ENCODE data around the gene AGER. TPM values are rescaled to one million over a fixed set of nuclear protein-coding genes. Genes with fewer than 3 reads are reported as not detected.

The AGER gene
- total and polyA plus RNA-seq, 2 experiments from 2014 or later = 3.4 to 4.5 TPM

DNA sequence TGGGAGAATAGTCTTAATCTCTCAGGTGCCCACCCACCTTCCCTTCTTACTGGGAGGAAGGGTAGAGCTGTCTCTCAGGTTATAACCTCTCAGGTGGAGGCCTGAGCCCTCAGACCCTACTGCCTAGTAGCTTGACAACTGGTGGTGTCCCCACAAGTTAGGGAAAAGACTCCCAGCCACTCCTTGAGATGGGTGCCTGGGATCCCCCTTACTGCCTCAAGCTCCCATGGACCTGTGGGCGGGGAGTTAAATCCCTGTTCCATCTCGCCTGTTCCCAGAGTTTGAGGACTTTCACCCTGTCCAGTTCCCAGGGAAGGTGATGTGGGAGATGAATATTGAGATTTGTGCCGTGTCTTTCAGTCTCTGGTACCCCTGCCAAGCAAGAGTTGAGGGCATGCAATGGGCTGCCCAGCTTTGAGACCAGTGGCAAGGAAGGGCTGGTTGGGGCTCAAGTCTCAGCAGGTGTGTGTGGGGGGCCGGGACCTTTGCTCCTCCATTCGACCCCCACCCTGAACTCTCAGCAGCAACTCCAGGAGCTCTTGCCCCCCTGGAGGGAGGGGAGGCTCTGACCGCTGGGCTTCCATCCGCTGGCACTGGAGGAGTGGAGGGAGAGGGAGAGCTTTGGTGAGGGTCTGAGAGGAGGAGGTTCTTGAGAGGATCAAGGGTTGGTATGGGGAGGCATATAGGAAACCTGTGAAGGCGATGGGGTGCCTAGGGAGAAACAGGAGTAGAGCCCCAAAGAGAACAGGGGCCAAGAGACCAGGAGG is 7.0 kb upstream of the AGER start:
- no peaks in the 10 kb centered on the region for H3K9me2 ChIP-seq (replicated peaks; ENCODE audit: insufficient read depth)
- no peak overlapping the region for H2AFZ ChIP-seq
- TF ChIP-seq CTCF (IDR thresholded peaks at IDR 0.05; ENCODE audit: poor library complexity) = no peak
- TF ChIP-seq EZH2phosphoT487 (IDR thresholded peaks at IDR 0.05; ENCODE audit: low read depth, severe bottlenecking, unreplicated experiment) = no peak
- no peak for TF ChIP-seq EZH2 (IDR thresholded peaks at IDR 0.05; ENCODE audit: borderline replicate concordance)
- peaks cover 33% of the 10 kb centered on the region for H3K79me2 ChIP-seq
- peak overlapping the region; percentile 89 for H3K4me2 ChIP-seq
- H3K36me3 ChIP-seq (replicated peaks; ENCODE audit: insufficient read depth, low read depth) = no peaks in the 10 kb centered on the region
- no peak for DNase-seq (ENCODE audit: low spot score)
- peak overlapping the region; percentile 97 for H3K27ac ChIP-seq
- H3K4me3 ChIP-seq = no peak overlapping the region
- no peaks in the 10 kb centered on the region for H4K20me1 ChIP-seq (ENCODE audit: insufficient read depth, poor library complexity, severe bottlenecking)
- no peaks in the 10 kb centered on the region for H3K9me3 ChIP-seq (ENCODE audit: low read depth)
- H3K4me1 ChIP-seq (ENCODE audit: insufficient read depth) = peaks cover 30% of the 10 kb centered on the region
- H3K27me3 ChIP-seq = no peaks in the 10 kb centered on the region
- 86% methylated on average over 8 of the region's 8 CpGs for WGBS (ENCODE audit: low lambda C conversion rate, missing lambda C conversion rate)

DNA sequence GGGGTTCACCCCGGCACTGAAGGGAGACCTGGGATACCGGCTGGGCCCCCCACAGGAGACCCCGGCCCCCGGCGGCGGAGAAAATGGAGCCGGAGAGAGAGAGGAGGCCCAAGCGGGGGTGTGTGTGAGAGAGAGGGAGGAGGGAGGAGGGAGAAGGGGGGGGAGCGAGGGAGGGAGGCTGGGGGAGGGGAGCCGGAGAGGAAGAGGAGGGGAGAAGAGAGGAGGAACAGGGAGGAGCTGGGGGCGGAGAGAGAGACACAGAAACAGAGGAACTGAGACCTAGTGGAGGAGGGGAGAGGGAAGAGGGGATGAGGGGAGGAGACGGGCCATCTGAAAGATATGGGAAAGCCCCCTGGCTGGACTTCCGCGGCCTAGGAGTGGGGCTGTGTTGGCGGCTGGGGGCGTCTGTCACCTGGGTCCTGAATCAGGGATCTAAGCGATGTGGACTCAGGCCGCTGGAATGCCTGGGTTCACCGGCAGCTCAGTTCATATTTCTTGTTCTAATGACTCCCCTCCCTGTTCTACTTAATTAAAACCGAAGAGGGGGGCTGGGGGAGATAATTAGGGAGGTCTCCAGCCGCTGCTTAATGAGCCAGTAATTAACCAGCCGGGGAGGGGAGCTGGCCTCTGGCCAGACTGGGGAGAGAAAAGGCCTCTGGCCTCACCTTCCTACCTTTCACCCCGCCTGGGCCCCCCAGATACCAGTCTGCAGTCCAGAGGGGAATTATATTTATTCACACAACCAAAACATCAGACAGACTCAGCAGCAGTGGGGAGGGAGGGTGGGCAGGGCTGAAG is 6.2 kb upstream of the AGER start, which contains the start of gene PBX2:
Gene PBX2, minus strand, starts transcription at position 149 of the 798 bp plus-strand sequence. CDS start 287 bp downstream, outside the sequence.
- Histone ChIP-seq H3K27ac (peak within 1 kb of the TSS; percentile 97), H3K36me3 (replicated peaks; ENCODE audit: insufficient read depth, low read depth) (no peaks in the 10 kb centered on the region), H3K27me3 (no peaks in the 10 kb centered on the region), H3K9me2 (replicated peaks; ENCODE audit: insufficient read depth) (no peaks in the 10 kb centered on the region), H2AFZ (peak within 1 kb of the TSS; percentile 18), H3K4me2 (peak within 1 kb of the TSS; percentile 89), H3K79me2 (peaks cover 33% of the 10 kb centered on the region), H3K4me3 (peak within 1 kb of the TSS; percentile 81), H3K9me3 (ENCODE audit: low read depth) (no peaks in the 10 kb centered on the region), H4K20me1 (ENCODE audit: insufficient read depth, poor library complexity, severe bottlenecking) (no peaks in the 10 kb centered on the region), H3K4me1 (ENCODE audit: insufficient read depth) (peaks cover 36% of the 10 kb centered on the region)
- WGBS (ENCODE audit: low lambda C conversion rate, missing lambda C conversion rate) = 5% methylated on average over 11 of the region's 23 CpGs
- DNase-seq (ENCODE audit: low spot score) = peak; percentile 95
- TF ChIP-seq EZH2phosphoT487 (IDR thresholded peaks at IDR 0.05; ENCODE audit: low read depth, severe bottlenecking, unreplicated experiment) (no peak), EZH2 (IDR thresholded peaks at IDR 0.05; ENCODE audit: borderline replicate concordance) (no peak), CTCF (IDR thresholded peaks at IDR 0.05; ENCODE audit: poor library complexity) (no peak)

DNA sequence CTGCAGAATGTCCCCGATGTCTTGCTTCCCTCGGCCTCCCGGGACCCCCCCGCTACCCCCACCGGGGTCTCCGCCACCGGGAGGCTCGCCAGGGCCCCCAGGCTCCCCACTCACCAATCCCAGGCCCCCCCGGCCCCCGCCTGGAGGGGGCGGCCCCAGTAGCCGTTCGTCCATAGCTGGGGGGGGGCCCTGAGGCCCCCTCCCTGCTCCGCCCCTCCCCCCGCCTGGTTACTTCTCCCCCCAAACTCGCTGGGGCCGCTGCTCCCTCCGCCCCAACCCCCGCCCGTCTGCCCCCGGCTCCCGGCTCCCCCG is 5.6 kb upstream of the AGER start:
- H3K27me3 ChIP-seq = no peaks in the 10 kb centered on the region
- DNase-seq (ENCODE audit: low spot score) = peak; percentile 53
- H3K4me1 ChIP-seq (ENCODE audit: insufficient read depth) = peaks cover 33% of the 10 kb centered on the region
- peaks cover 33% of the 10 kb centered on the region for H3K79me2 ChIP-seq
- TF ChIP-seq EZH2 (IDR thresholded peaks at IDR 0.05; ENCODE audit: borderline replicate concordance) = no peak
- TF ChIP-seq EZH2phosphoT487 (IDR thresholded peaks at IDR 0.05; ENCODE audit: low read depth, severe bottlenecking, unreplicated experiment) = no peak
- no peak for TF ChIP-seq CTCF (IDR thresholded peaks at IDR 0.05; ENCODE audit: poor library complexity)
- no peaks in the 10 kb centered on the region for H3K9me3 ChIP-seq (ENCODE audit: low read depth)
- peak overlapping the region; percentile 89 for H3K4me2 ChIP-seq
- H3K27ac ChIP-seq = peak overlapping the region; percentile 97
- H3K36me3 ChIP-seq (replicated peaks; ENCODE audit: insufficient read depth, low read depth) = no peaks in the 10 kb centered on the region
- no peak overlapping the region for H2AFZ ChIP-seq
- no peaks in the 10 kb centered on the region for H3K9me2 ChIP-seq (replicated peaks; ENCODE audit: insufficient read depth)
- H3K4me3 ChIP-seq = peak overlapping the region; percentile 81
- H4K20me1 ChIP-seq (ENCODE audit: insufficient read depth, poor library complexity, severe bottlenecking) = no peaks in the 10 kb centered on the region
- 17% methylated on average over 1 of the region's 23 CpGs for WGBS (ENCODE audit: low lambda C conversion rate, missing lambda C conversion rate)
